B cell (primary cell): ENCODE data around the gene PELI2. TPM values are rescaled to one million over a fixed set of nuclear protein-coding genes. Genes with fewer than 3 reads are reported as not detected.
"Not testable (repeated sequence)": the region's sequence is repeated elsewhere in the genome, so short reads cannot be mapped to it uniquely, and the experiment has no call there.

Experiments used
- ATAC-seq: fragments of 200-7000 bp; cut with Tn5 transposase; one replicate; pipeline ENCODE4 v1.10.0; 2021; ENCODE audit warnings: low read depth, mild to moderate bottlenecking, moderate number of reproducible peaks, moderate library complexity
- CTCF ChIA-PET: fragments of 350-600 bp; sonication (Branson Sonifier 250); formaldehyde crosslinking; loops from one replicate; lab custom pipeline; 2021; ENCODE audit warnings: antibody characterized with exemption, inconsistent platforms; lab: Charles Lee
- POLR2A ChIA-PET: fragments of 350-600 bp; sonication (Branson Sonifier 250); formaldehyde crosslinking; loops from one replicate; lab custom pipeline; 2021; ENCODE audit warnings: antibody characterized with exemption; lab: Charles Lee
- DNase-seq: peaks from one replicate; pipeline ENCODE4 v3.0.0; 2013
- H2AFZ ChIP-seq: 2 replicates; pipeline ENCODE4 v1.6.1; 2012; ENCODE audit warnings: mild to moderate bottlenecking, low read depth, low read length; ENCODE audit not compliant: insufficient read depth, poor library complexity, severe bottlenecking
- H3K27ac ChIP-seq, 2 donors: 1 replicate in 1 of 2; 2 replicates in 1 of 2; pipeline ENCODE4 v1.5.1; 2012 to 2013; ENCODE audit warnings: low read length in 2 of 2, mild to moderate bottlenecking in 2 of 2, moderate library complexity in 1 of 2
- H3K27me3 ChIP-seq, 4 experiments: fragments of 200-600 bp in 1 of 4; sonication (generic) in 1 of 4; replicated peaks in 1 of 4; 1 replicate in 2 of 4; 2 replicates in 2 of 4; pipeline versions ENCODE4 v1.6.1 to v1.7.0; 2013 to 2016; ENCODE audit warnings: low read length in 3 of 4, mild to moderate bottlenecking in 2 of 4, mixed read lengths in 1 of 4, moderate library complexity in 1 of 4; ENCODE audit not compliant: insufficient read depth in 4 of 4, control insufficient read depth in 3 of 4; ENCODE audit errors: control extremely low read depth in 1 of 4
- H3K36me3 ChIP-seq, 2 experiments: replicated peaks in 1 of 2; 1 replicate in 1 of 2; 2 replicates in 1 of 2; pipeline versions ENCODE4 v1.6.1 to v1.7.1; 2013; ENCODE audit warnings: low read length in 1 of 2; ENCODE audit not compliant: insufficient read depth in 2 of 2, control insufficient read depth in 1 of 2; ENCODE audit errors: control extremely low read depth in 1 of 2, extremely low read depth in 1 of 2
- H3K4me1 ChIP-seq, 2 donors: fragments of 200-600 bp in 1 of 2; sonication (generic) in 1 of 2; 1 replicate in 1 of 2; 2 replicates in 1 of 2; pipeline versions ENCODE4 v1.5.1 to v1.6.1; 2013 to 2017; ENCODE audit warnings: low read length in 2 of 2; ENCODE audit not compliant: control insufficient read depth in 2 of 2, insufficient read depth in 2 of 2
- H3K4me2 ChIP-seq: replicated peaks from 2 replicates; pipeline ENCODE3; 2012; ENCODE audit warnings: mild to moderate bottlenecking, low read depth, low read length; ENCODE audit not compliant: poor library complexity, severe bottlenecking
- H3K4me3 ChIP-seq, 5 experiments: fragments of 200-600 bp in 1 of 5; sonication (generic) in 1 of 5; 1 replicate in 3 of 5; 2 replicates in 2 of 5; pipeline versions ENCODE4 v1.5.1 to v1.7.0; 2011 to 2016; ENCODE audit warnings: low read length in 4 of 5, mild to moderate bottlenecking in 4 of 5, low read depth in 2 of 5, control low read depth in 1 of 5, moderate library complexity in 1 of 5; ENCODE audit not compliant: insufficient read depth in 1 of 5; ENCODE audit errors: control extremely low read depth in 1 of 5, extremely low read depth in 1 of 5
- H3K79me2 ChIP-seq: fragments of 200-600 bp; sonication (generic); one replicate; pipeline ENCODE4 v1.6.0; 2016; ENCODE audit warnings: low read length; ENCODE audit not compliant: control insufficient read depth, insufficient read depth
- H3K9ac ChIP-seq: fragments of 200-600 bp; sonication (generic); 2 replicates; pipeline ENCODE4 v1.6.1; 2017; ENCODE audit warnings: mild to moderate bottlenecking, low read length, moderate library complexity
- H3K9me3 ChIP-seq, 3 donors: one replicate each; pipeline versions ENCODE4 v1.6.1 to v1.7.1; 2013; ENCODE audit warnings: low read length in 2 of 3; ENCODE audit not compliant: control insufficient read depth in 2 of 3, insufficient read depth in 1 of 3; ENCODE audit errors: control extremely low read depth in 1 of 3
- H4K20me1 ChIP-seq: 2 replicates; pipeline ENCODE4 v1.6.0; 2012; ENCODE audit warnings: mild to moderate bottlenecking, low read length; ENCODE audit not compliant: insufficient read depth, control insufficient read depth, poor library complexity, severe bottlenecking
- H3K27ac Mint-ChIP-seq: one replicate; pipeline ENCODE4 v1.8.0; 2021; ENCODE audit warnings: mixed read lengths
- H3K27me3 Mint-ChIP-seq: one replicate; pipeline ENCODE4 v1.8.0; 2021; ENCODE audit warnings: mixed read lengths
- H3K4me1 Mint-ChIP-seq: one replicate; pipeline ENCODE4 v1.8.0; 2021; ENCODE audit warnings: mixed read lengths
- H3K4me3 Mint-ChIP-seq: one replicate; pipeline ENCODE4 v1.8.0; 2021; ENCODE audit warnings: mixed read lengths
- H3K9me3 Mint-ChIP-seq: one replicate; pipeline ENCODE4 v1.8.0; 2022; ENCODE audit warnings: mixed read lengths; ENCODE audit not compliant: insufficient read depth
- CTCF ChIP-seq: fragments of 200-600 bp; IDR thresholded peaks from one replicate; pipeline ENCODE4 v1.8.0; 2022; ENCODE audit warnings: antibody characterized with exemption, mild to moderate bottlenecking
- EZH2 ChIP-seq: IDR thresholded peaks from 2 replicates; pipeline ENCODE4 v1.6.1; 2012; ENCODE audit warnings: borderline replicate concordance, low read depth, mild to moderate bottlenecking, moderate library complexity, low read length; ENCODE audit not compliant: insufficient read depth, poor library complexity, severe bottlenecking
- WGBS: methylation state at CpG from one replicate; pipeline ENCODE4 v1.1.5; 2013; ENCODE audit warnings: missing lambda C conversion rate; ENCODE audit not compliant: insufficient coverage; 5-methylcytosine and 5-hydroxymethylcytosine counted together
- intact Hi-C: fragments of 100-400 bp; cut with micrococcal nuclease; formaldehyde crosslinking; loops from one replicate; pipeline ENCODE4 v1.10.0; 2022
- polyA plus RNA-seq: library from polyadenylated mRNA; depleted of rRNA; stranded (reverse); fragments of >200 nt; gene quantifications from 2 replicates; pipeline ENCODE4 v1.2.3, GENCODE V29; 2012
- total RNA-seq, 2 donors: library from RNA; stranded (reverse); fragments of 120-200 nt in 1 of 2; gene quantifications; 1 replicate in 1 of 2; 2 replicates in 1 of 2; pipeline versions ENCODE4 v1.2.3 to v1.2.4, GENCODE V29; 2013 to 2022

The PELI2 gene
- total and polyA plus RNA-seq, 2 donors (not counting 1 experiment from before 2014, with no cell fraction given) = 5.7 to 13.4 TPM

GRCh38 chr14:56161658-56162057 is 43.4 kb downstream of the PELI2 start:
- TF ChIP-seq EZH2 = no peak
- TF ChIP-seq CTCF = no peak
- no peak overlapping the region for H2AFZ ChIP-seq
- H4K20me1 ChIP-seq = peaks cover 20% of the 10 kb centered on the region
- H3K9me3 Mint-ChIP-seq = peaks cover 27% of the 10 kb centered on the region
- DNase-seq (no peak), ATAC-seq (no peak)
- no peaks in the 10 kb centered on the region for H3K4me1 ChIP-seq
- H3K27ac ChIP-seq = no peak overlapping the region
- H3K4me3 Mint-ChIP-seq = no peak overlapping the region
- no peak overlapping the region for H3K4me3 ChIP-seq
- peaks cover 3 to 16% (median 11%) of the 10 kb centered on the region in 3 donors for H3K9me3 ChIP-seq
- H3K79me2 ChIP-seq = peaks cover 59% of the 10 kb centered on the region
- no peak overlapping the region for H3K9ac ChIP-seq
- H3K4me2 ChIP-seq = no peak overlapping the region
- CTCF ChIA-PET = no interaction called here
- POLR2A ChIA-PET = no interaction called here
- H3K4me1 Mint-ChIP-seq = peaks cover 5% of the 10 kb centered on the region
- H3K27ac Mint-ChIP-seq = no peak overlapping the region
- H3K27me3 Mint-ChIP-seq = no peaks in the 10 kb centered on the region
- intact Hi-C loops = no loop called here
- no CpG with 5 or more reads among the region's 1 CpG for WGBS
- H3K27me3 ChIP-seq = no peaks in the 10 kb centered on the region
- no peaks in the 10 kb centered on the region for H3K36me3 ChIP-seq

- peaks cover 31% of the 10 kb centered on the region for H3K9me3 Mint-ChIP-seq
- Histone ChIP-seq H3K27ac (no peak overlapping the region), H3K4me2 (no peak overlapping the region), H3K9ac (no peak overlapping the region), H3K4me3 (no peak overlapping the region), H2AFZ (no peak overlapping the region), H3K79me2 (peaks cover 62% of the 10 kb centered on the region), H3K4me1 (no peaks in the 10 kb centered on the region), H3K36me3 (no peaks in the 10 kb centered on the region), H3K9me3 (peaks cover 3 to 17% (median 15%) of the 10 kb centered on the region in 3 donors), H4K20me1 (peaks cover 20% of the 10 kb centered on the region), H3K27me3 (no peaks in the 10 kb centered on the region)
- H3K4me1 Mint-ChIP-seq = peaks cover 5% of the 10 kb centered on the region
- TF ChIP-seq CTCF = no peak
- no peak for TF ChIP-seq EZH2
- no peak overlapping the region for H3K4me3 Mint-ChIP-seq
- intact Hi-C loops = no loop called here
- ChIA-PET POLR2A (no interaction called here), CTCF (no interaction called here)
- no peaks in the 10 kb centered on the region for H3K27me3 Mint-ChIP-seq
- no peak for DNase-seq
- WGBS = no CpG with 5 or more reads among the region's 2 CpGs
- no peak overlapping the region for H3K27ac Mint-ChIP-seq
- ATAC-seq = no peak
Observed at GRCh38 chr14:56162476-56162875, 44.3 kb downstream of the PELI2 start.

DNA sequence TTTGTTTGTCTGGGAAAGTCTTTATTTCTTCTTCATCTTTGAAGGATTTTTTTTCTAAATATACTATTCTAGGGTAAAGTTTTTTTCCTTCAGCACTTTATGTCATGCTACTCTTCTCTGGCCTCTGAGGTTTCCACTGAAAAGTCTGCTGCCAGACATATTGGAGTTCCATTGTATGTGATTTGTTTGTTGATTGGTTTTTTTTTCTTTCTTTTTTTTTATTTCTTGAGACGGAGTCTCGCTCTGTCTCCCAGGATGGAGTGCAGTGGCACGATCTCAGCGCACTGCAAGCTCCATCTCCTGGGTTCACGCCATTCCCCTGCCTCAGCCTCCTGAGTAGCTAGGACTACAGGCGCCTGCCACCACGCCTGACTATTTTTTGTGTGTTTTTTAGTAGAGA is 48.4 kb downstream of the PELI2 start:
- peaks cover 31% of the 10 kb centered on the region for H3K9me3 Mint-ChIP-seq
- H3K4me3 Mint-ChIP-seq, H3K4me2 ChIP-seq, H3K4me1 ChIP-seq, H3K27ac Mint-ChIP-seq, H2AFZ ChIP-seq, H3K27ac ChIP-seq, H3K4me3 ChIP-seq, H3K9ac ChIP-seq, H3K36me3 ChIP-seq, CTCF ChIA-PET, H3K4me1 Mint-ChIP-seq, ATAC-seq, intact Hi-C loops, H3K27me3 Mint-ChIP-seq, H3K27me3 ChIP-seq, DNase-seq, POLR2A ChIA-PET: not testable (repeated sequence)
- H3K9me3 ChIP-seq = peaks cover 3 to 17% (median 14%) of the 10 kb centered on the region in 3 donors
- peaks cover 36% of the 10 kb centered on the region for H4K20me1 ChIP-seq
- 95% methylated on average over 5 of the region's 7 CpGs for WGBS
- peaks cover 80% of the 10 kb centered on the region for H3K79me2 ChIP-seq
